Activated T-cell treated with anti-CD3 and anti-CD28 coated beads, Interleukin-2, amount 50 U/mL, for 72 hours (primary cell): ENCODE results near the gene GRAMD4. TPM values are rescaled to one million over a fixed set of nuclear protein-coding genes. Genes with fewer than 3 reads are reported as not detected.

ENCODE experiments used
- ATAC-seq, 2 donors: fragments of 150-1000 bp; cut with Tn5 transposase; replicated peaks in 1 of 2; 2 replicates each; pipeline ENCODE4 v1.10.0; 2021; ENCODE audit warnings: moderate library complexity in 2 of 2, mild to moderate bottlenecking in 1 of 2
- DNase-seq, 2 donors: peaks; one replicate each; pipeline ENCODE4 v3.0.0; 2021 to 2022; ENCODE audit warnings: mixed read lengths in 1 of 2
- H3K27ac Mint-ChIP-seq: one replicate; pipeline ENCODE4 v1.8.0; 2022; ENCODE audit warnings: mild to moderate bottlenecking, moderate library complexity, mixed read lengths
- H3K27me3 Mint-ChIP-seq: one replicate; pipeline ENCODE4 v1.8.0; 2022; ENCODE audit warnings: low read depth, mixed read lengths
- H3K36me3 Mint-ChIP-seq, 2 donors: one replicate each; pipeline ENCODE4 v1.8.0; 2022; ENCODE audit warnings: mixed read lengths in 2 of 2, mild to moderate bottlenecking in 1 of 2; ENCODE audit not compliant: insufficient read depth in 2 of 2
- H3K4me1 Mint-ChIP-seq: one replicate; pipeline ENCODE4 v1.8.0; 2022; ENCODE audit warnings: low read depth, mixed read lengths
- H3K4me3 Mint-ChIP-seq, 2 donors: one replicate each; pipeline ENCODE4 v1.8.0; 2022; ENCODE audit warnings: mild to moderate bottlenecking in 2 of 2, mixed read lengths in 2 of 2, moderate library complexity in 2 of 2
- H3K9me3 Mint-ChIP-seq, 2 donors: one replicate each; pipeline ENCODE4 v1.8.0; 2022; ENCODE audit warnings: mixed read lengths in 2 of 2
- total RNA-seq, 2 donors: library from RNA; stranded (reverse); gene quantifications; one replicate each; pipeline ENCODE4 v1.2.3, GENCODE V29; 2022

The GRAMD4 gene
- total RNA-seq, 2 donors from 2014 or later, result 42.8 to 53.5 TPM

GRCh38 chr22:46657996-46658947 lies 38.1 kb downstream of the GRAMD4 start:
- ATAC-seq (no peak), DNase-seq (no peak)
- no peaks in the 10 kb centered on the region for H3K27me3 Mint-ChIP-seq
- H3K4me3 Mint-ChIP-seq, result no peak overlapping the region
- no peak overlapping the region for H3K27ac Mint-ChIP-seq
- no peaks in the 10 kb centered on the region for H3K9me3 Mint-ChIP-seq
- H3K36me3 Mint-ChIP-seq, result no peaks in the 10 kb centered on the region
- H3K4me1 Mint-ChIP-seq, result peaks cover 34% of the 10 kb centered on the region

- Mint-ChIP-seq H3K4me1 (peaks cover 26% of the 10 kb centered on the region), H3K4me3 (no peak overlapping the region), H3K9me3 (no peaks in the 10 kb centered on the region), H3K36me3 (no peaks in the 10 kb centered on the region), H3K27ac (no peak overlapping the region), H3K27me3 (no peaks in the 10 kb centered on the region)
- no peak for DNase-seq
- ATAC-seq, result no peak
Measured at GRCh38 chr22:46659059-46659790, 39.0 kb downstream of the GRAMD4 start.

GRCh38 chr22:46659791-46660186 lies 39.6 kb downstream of the GRAMD4 start:
- no peak for ATAC-seq
- Mint-ChIP-seq H3K4me3 (no peak overlapping the region), H3K4me1 (peaks cover 23% of the 10 kb centered on the region), H3K27ac (peak overlapping the region; percentile 98), H3K27me3 (no peaks in the 10 kb centered on the region), H3K36me3 (no peaks in the 10 kb centered on the region), H3K9me3 (no peaks in the 10 kb centered on the region)
- DNase-seq, result no peak

GRCh38 chr22:46660604-46661201 lies 40.5 kb downstream of the GRAMD4 start:
- DNase-seq, result no peak
- Mint-ChIP-seq H3K27me3 (no peaks in the 10 kb centered on the region), H3K4me1 (peaks cover 22% of the 10 kb centered on the region), H3K9me3 (no peaks in the 10 kb centered on the region), H3K36me3 (no peaks in the 10 kb centered on the region), H3K27ac (peak overlapping the region; percentile 98), H3K4me3 (peak overlapping the region; percentile 55 to 63)
- ATAC-seq, result peak in 1 of 2 donors; percentile 33

- no peaks in the 10 kb centered on the region for H3K36me3 Mint-ChIP-seq
- peak overlapping the region; percentile 98 for H3K27ac Mint-ChIP-seq
- no peaks in the 10 kb centered on the region for H3K27me3 Mint-ChIP-seq
- ATAC-seq (peak; percentile 72 to 92), DNase-seq (peak; percentile 34 to 63)
- H3K9me3 Mint-ChIP-seq, result no peaks in the 10 kb centered on the region
- peak overlapping the region; percentile 55 to 63 for H3K4me3 Mint-ChIP-seq
- H3K4me1 Mint-ChIP-seq, result peaks cover 22% of the 10 kb centered on the region
Measured at GRCh38 chr22:46661221-46661851, 41.1 kb downstream of the GRAMD4 start.

- H3K27ac Mint-ChIP-seq, result peak overlapping the region; percentile 98
- H3K4me3 Mint-ChIP-seq, result peak overlapping the region in 1 of 2 donors; percentile 63
- H3K36me3 Mint-ChIP-seq, result no peaks in the 10 kb centered on the region
- ATAC-seq, result no peak
- H3K4me1 Mint-ChIP-seq, result peaks cover 22% of the 10 kb centered on the region
- no peaks in the 10 kb centered on the region for H3K27me3 Mint-ChIP-seq
- no peaks in the 10 kb centered on the region for H3K9me3 Mint-ChIP-seq
- DNase-seq, result no peak
Measured at GRCh38 chr22:46662226-46662625, 42.0 kb downstream of the GRAMD4 start.

GRCh38 chr22:46663001-46663400 lies 42.8 kb downstream of the GRAMD4 start:
- no peak for ATAC-seq
- H3K4me3 Mint-ChIP-seq, result no peak overlapping the region
- no peak overlapping the region for H3K27ac Mint-ChIP-seq
- DNase-seq, result no peak
- H3K4me1 Mint-ChIP-seq, result peaks cover 22% of the 10 kb centered on the region
- H3K27me3 Mint-ChIP-seq, result no peaks in the 10 kb centered on the region
- H3K9me3 Mint-ChIP-seq, result no peaks in the 10 kb centered on the region
- no peaks in the 10 kb centered on the region for H3K36me3 Mint-ChIP-seq

GRCh38 chr22:46663436-46664100 lies 43.4 kb downstream of the GRAMD4 start:
- no peaks in the 10 kb centered on the region for H3K9me3 Mint-ChIP-seq
- H3K4me3 Mint-ChIP-seq, result no peak overlapping the region
- no peaks in the 10 kb centered on the region for H3K36me3 Mint-ChIP-seq
- peak overlapping the region; percentile 58 for H3K27ac Mint-ChIP-seq
- no peaks in the 10 kb centered on the region for H3K27me3 Mint-ChIP-seq
- peaks cover 22% of the 10 kb centered on the region for H3K4me1 Mint-ChIP-seq
- DNase-seq (no peak), ATAC-seq (no peak)

- Mint-ChIP-seq H3K27ac (no peak overlapping the region), H3K9me3 (no peaks in the 10 kb centered on the region), H3K4me3 (no peak overlapping the region), H3K36me3 (no peaks in the 10 kb centered on the region), H3K4me1 (peaks cover 22% of the 10 kb centered on the region), H3K27me3 (no peaks in the 10 kb centered on the region)
- DNase-seq, result no peak
- no peak for ATAC-seq
Measured at GRCh38 chr22:46664301-46664855, 44.2 kb downstream of the GRAMD4 start.

GRCh38 chr22:46665151-46665695 lies 45.0 kb downstream of the GRAMD4 start:
- H3K4me3 Mint-ChIP-seq, result no peak overlapping the region
- no peaks in the 10 kb centered on the region for H3K9me3 Mint-ChIP-seq
- no peak for ATAC-seq
- DNase-seq, result no peak
- peaks cover 18% of the 10 kb centered on the region for H3K4me1 Mint-ChIP-seq
- no peaks in the 10 kb centered on the region for H3K27me3 Mint-ChIP-seq
- H3K36me3 Mint-ChIP-seq, result no peaks in the 10 kb centered on the region
- H3K27ac Mint-ChIP-seq, result no peak overlapping the region

- DNase-seq (no peak), ATAC-seq (no peak)
- Mint-ChIP-seq H3K36me3 (no peaks in the 10 kb centered on the region), H3K4me1 (peaks cover 12% of the 10 kb centered on the region), H3K27ac (no peak overlapping the region), H3K4me3 (no peak overlapping the region), H3K27me3 (no peaks in the 10 kb centered on the region), H3K9me3 (no peaks in the 10 kb centered on the region)
Measured at GRCh38 chr22:46665751-46666280, 45.6 kb downstream of the GRAMD4 start.
